ENCODE results near the gene TMEM253. TPM values are rescaled to one million over a fixed set of nuclear protein-coding genes. Genes with fewer than 3 reads are reported as not detected.
A peak's percentile ranks its signal among the peaks of the same experiment; 100 is the strongest.

The TMEM253 gene
- total and polyA plus RNA-seq, 4 donors = 0.14 to 0.25 (median 0.19) TPM; not detected in 1

GRCh38 chr14:21090194-21090939, 10.5 kb upstream of the TMEM253 start:
- H3K36me3 ChIP-seq (ENCODE audit: control insufficient read depth in 4 of 4, insufficient read depth in 3 of 4, low read depth in 1 of 4, low read length in 3 of 4) = peaks cover 15 to 26% (median 19%) of the 10 kb centered on the region in 4 donors
- TF ChIP-seq CTCF (IDR thresholded peaks at IDR 0.05; ENCODE audit: low read depth, low read length, missing input control) (peak; percentile 35), RAD21 (IDR thresholded peaks at IDR 0.05) (peak; percentile 13 to 39), RXRA (IDR thresholded peaks at IDR 0.05) (no peak), NR2F2 (IDR thresholded peaks at IDR 0.05) (no peak), ATF3 (IDR thresholded peaks at IDR 0.05) (no peak), TAF1 (conservative IDR thresholded peaks at IDR 0.05) (no peak), FOXA2 (IDR thresholded peaks at IDR 0.05) (no peak)
- no peak for DNase-seq (ENCODE audit: low spot score)
- H3K4me3 ChIP-seq (ENCODE audit: low read depth in 1 of 3, low read length in 3 of 3) = no peak overlapping the region
- no peak overlapping the region for H3K27ac ChIP-seq (ENCODE audit: low read depth in 1 of 2, low read length in 2 of 2)
- H3K4me1 ChIP-seq (ENCODE audit: control insufficient read depth in 4 of 4, insufficient read depth in 4 of 4, low read length in 3 of 4) = peaks cover 2 to 10% (median 3%) of the 10 kb centered on the region in 4 donors
- H3K27me3 ChIP-seq (ENCODE audit: control insufficient read depth in 4 of 4, insufficient read depth in 4 of 4, low read length in 3 of 4) = no peaks in the 10 kb centered on the region
- no peak overlapping the region for H3K9ac ChIP-seq (ENCODE audit: low read depth in 1 of 2, low read length in 2 of 2)
- 94% methylated on average over 45 of the region's 45 CpGs for WGBS
- no peaks in the 10 kb centered on the region for H3K9me3 ChIP-seq (ENCODE audit: control insufficient read depth in 4 of 4, low read length in 3 of 4)

- no peak overlapping the region for H3K27ac ChIP-seq (ENCODE audit: low read depth in 1 of 2, low read length in 2 of 2)
- peaks cover 12 to 24% (median 19%) of the 10 kb centered on the region in 4 donors for H3K36me3 ChIP-seq (ENCODE audit: control insufficient read depth in 4 of 4, insufficient read depth in 3 of 4, low read depth in 1 of 4, low read length in 3 of 4)
- H3K4me3 ChIP-seq (ENCODE audit: low read depth in 1 of 3, low read length in 3 of 3) = no peak overlapping the region
- no peaks in the 10 kb centered on the region for H3K9me3 ChIP-seq (ENCODE audit: control insufficient read depth in 4 of 4, low read length in 3 of 4)
- DNase-seq (ENCODE audit: low spot score) = no peak
- H3K27me3 ChIP-seq (ENCODE audit: control insufficient read depth in 4 of 4, insufficient read depth in 4 of 4, low read length in 3 of 4) = no peaks in the 10 kb centered on the region
- no peak for TF ChIP-seq GABPA (IDR thresholded peaks at IDR 0.05 in 1 of 2, conservative IDR thresholded peaks at IDR 0.05 in 1 of 2)
- TF ChIP-seq CTCF (IDR thresholded peaks at IDR 0.05; ENCODE audit: low read depth, low read length, missing input control) = no peak
- TF ChIP-seq FOXA2 (IDR thresholded peaks at IDR 0.05) = no peak
- no peak for TF ChIP-seq JUND (IDR thresholded peaks at IDR 0.05)
- no peak for TF ChIP-seq FOXA1 (IDR thresholded peaks at IDR 0.05)
- no peak for TF ChIP-seq MAX (IDR thresholded peaks at IDR 0.05)
- 94% methylated on average over 45 of the region's 45 CpGs for WGBS
- peaks cover 0 to 7% (median 3%) of the 10 kb centered on the region in 4 donors for H3K4me1 ChIP-seq (ENCODE audit: control insufficient read depth in 4 of 4, insufficient read depth in 4 of 4, low read length in 3 of 4)
- H3K9ac ChIP-seq (ENCODE audit: low read depth in 1 of 2, low read length in 2 of 2) = no peak overlapping the region
Observed at GRCh38 chr14:21090940-21091663, 9.8 kb upstream of the TMEM253 start.

Measured in liver (tissue), 9 donors.